H1 (cell line): ENCODE data around the gene RIMS3. TPM values are rescaled to one million over a fixed set of nuclear protein-coding genes. Genes with fewer than 3 reads are reported as not detected.

Experiments
- CTCF ChIA-PET: fragments of 300-600 bp; sonication (Branson Sonifier 250); formaldehyde crosslinking; loops from one replicate; lab custom pipeline; 2021; ENCODE audit not compliant: partially characterized antibody; lab: Charles Lee
- POLR2A ChIA-PET: fragments of 300-600 bp; sonication (Branson Sonifier 250); formaldehyde crosslinking; loops from one replicate; lab custom pipeline; 2021; ENCODE audit warnings: inconsistent platforms; ENCODE audit not compliant: partially characterized antibody; lab: Charles Lee
- DNase-seq, 2 experiments: peaks; one replicate each; pipeline versions ENCODE4 v3.0.0 to v3.0.0-alpha.2; 2010 to 2022; ENCODE audit warnings: low spot score in 2 of 2, low read depth in 1 of 2, mixed read lengths in 1 of 2
- FAIRE-seq: peaks from 2 replicates; lab custom pipeline; 2011; peaks lifted over from hg19 to GRCh38; lab: Jason Lieb, UNC
- H2AFZ ChIP-seq: 2 replicates; pipeline ENCODE4 v1.8.1; 2012; ENCODE audit warnings: low read length, inconsistent platforms
- H2AK5ac ChIP-seq: 2 replicates; pipeline ENCODE4 v1.6.1; 2013; ENCODE audit warnings: low read depth, low read length
- H2BK120ac ChIP-seq: replicated peaks from 2 replicates; pipeline ENCODE3; 2013; ENCODE audit warnings: low read depth, low read length, inconsistent platforms
- H2BK12ac ChIP-seq: 2 replicates; pipeline ENCODE4 v1.6.1; 2013; ENCODE audit warnings: low read depth, low read length
- H2BK15ac ChIP-seq: 2 replicates; pipeline ENCODE4 v1.6.1; 2013; ENCODE audit warnings: low read length
- H2BK20ac ChIP-seq: 2 replicates; pipeline ENCODE4 v1.6.1; 2013; ENCODE audit warnings: low read length
- H2BK5ac ChIP-seq: 2 replicates; pipeline ENCODE4 v1.6.1; 2013; ENCODE audit warnings: low read depth, low read length
- H3K14ac ChIP-seq: 2 replicates; pipeline ENCODE4 v1.6.1; 2013; ENCODE audit warnings: inconsistent platforms; ENCODE audit not compliant: insufficient read length
- H3K18ac ChIP-seq: 2 replicates; pipeline ENCODE4 v1.6.1; 2013; ENCODE audit warnings: low read length; ENCODE audit errors: extremely low read depth
- H3K23ac ChIP-seq: 2 replicates; pipeline ENCODE4 v1.6.1; 2013; ENCODE audit warnings: inconsistent platforms; ENCODE audit not compliant: insufficient read length
- H3K23me2 ChIP-seq: 2 replicates; pipeline ENCODE4 v1.6.1; 2013; ENCODE audit warnings: low read depth, low read length
- H3K27ac ChIP-seq: 2 replicates; pipeline ENCODE4 v1.6.1; 2011; ENCODE audit warnings: low read depth, low read length, inconsistent platforms
- H3K27me3 ChIP-seq, 4 experiments: replicated peaks in 1 of 4; 1 replicate in 1 of 4; 2 replicates in 3 of 4; pipeline versions ENCODE4 v1.6.1 to v1.8.1; 2011 to 2013; ENCODE audit warnings: low read length in 3 of 4, mild to moderate bottlenecking in 3 of 4, inconsistent platforms in 2 of 4, mixed read lengths in 2 of 4, moderate library complexity in 1 of 4; ENCODE audit not compliant: control insufficient read depth in 3 of 4, insufficient read depth in 3 of 4; ENCODE audit errors: extremely low read depth in 1 of 4
- H3K36me3 ChIP-seq, 4 experiments: 2 replicates each; pipeline versions ENCODE4 v1.6.1 to v1.8.1; 2011 to 2013; ENCODE audit warnings: mild to moderate bottlenecking in 4 of 4, low read length in 3 of 4, moderate library complexity in 2 of 4, control low read depth in 1 of 4, inconsistent platforms in 1 of 4; ENCODE audit not compliant: insufficient read depth in 4 of 4, control insufficient read depth in 2 of 4
- H3K4ac ChIP-seq: replicated peaks from 2 replicates; pipeline ENCODE3; 2013; ENCODE audit warnings: low read length, low read depth, mixed read lengths, inconsistent platforms; ENCODE audit not compliant: insufficient read length
- H3K4me1 ChIP-seq, 4 experiments: replicated peaks in 1 of 4; 1 replicate in 1 of 4; 2 replicates in 3 of 4; pipeline versions ENCODE4 v1.6.1 to v1.8.1; 2011 to 2013; ENCODE audit warnings: low read length in 3 of 4, inconsistent platforms in 2 of 4, mixed read lengths in 1 of 4; ENCODE audit not compliant: insufficient read depth in 4 of 4, control insufficient read depth in 3 of 4
- H3K4me2 ChIP-seq, 2 experiments: 2 replicates each; pipeline versions ENCODE4 v1.6.1 to v1.8.1; 2011 to 2013; ENCODE audit warnings: low read depth in 2 of 2, low read length in 2 of 2, control low read depth in 1 of 2, inconsistent platforms in 1 of 2, mild to moderate bottlenecking in 1 of 2; ENCODE audit not compliant: insufficient read depth in 1 of 2
- H3K4me3 ChIP-seq, 4 experiments: fragments of 200-600, 300-600 bp in 1 of 4; sonication (generic), shearing (Covaris generic), sonication (Bioruptor Twin) in 1 of 4; 2 replicates each; pipeline versions ENCODE4 v1.5.1 to v1.8.1; 2011 to 2016; ENCODE audit warnings: low read length in 4 of 4, low read depth in 3 of 4, control low read depth in 2 of 4, inconsistent platforms in 2 of 4, mild to moderate bottlenecking in 2 of 4, mixed read lengths in 1 of 4, moderate library complexity in 1 of 4; ENCODE audit not compliant: insufficient read depth in 2 of 4; ENCODE audit errors: extremely low read depth in 1 of 4
- H3K56ac ChIP-seq: replicated peaks from 2 replicates; pipeline ENCODE3; 2013; ENCODE audit warnings: low read depth, mild to moderate bottlenecking, mixed read lengths, low read length, inconsistent platforms; ENCODE audit not compliant: insufficient read length
- H3K79me1 ChIP-seq: 2 replicates; pipeline ENCODE4 v1.6.1; 2013; ENCODE audit warnings: low read depth, low read length, control low read depth
- H3K79me2 ChIP-seq, 2 experiments: 2 replicates each; pipeline versions ENCODE4 v1.6.1 to v1.8.1; 2012 to 2013; ENCODE audit warnings: low read length in 2 of 2, mild to moderate bottlenecking in 2 of 2, inconsistent platforms in 1 of 2; ENCODE audit not compliant: insufficient read depth in 2 of 2, control insufficient read depth in 1 of 2
- H3K9ac ChIP-seq, 4 experiments: replicated peaks in 1 of 4; 1 replicate in 1 of 4; 2 replicates in 3 of 4; pipeline versions ENCODE4 v1.6.1 to v1.8.1; 2011 to 2013; ENCODE audit warnings: low read depth in 3 of 4, low read length in 3 of 4, control low read depth in 2 of 4, mild to moderate bottlenecking in 2 of 4, moderate library complexity in 2 of 4, inconsistent platforms in 1 of 4; ENCODE audit errors: extremely low read depth in 1 of 4
- H3K9me3 ChIP-seq, 2 experiments: 2 replicates each; pipeline versions ENCODE4 v1.6.1 to v1.8.1; 2012 to 2013; ENCODE audit warnings: mild to moderate bottlenecking in 2 of 2, moderate library complexity in 2 of 2, control low read depth in 1 of 2, inconsistent platforms in 1 of 2, low read depth in 1 of 2, low read length in 1 of 2, mixed read lengths in 1 of 2; ENCODE audit not compliant: insufficient read depth in 2 of 2
- H4K20me1 ChIP-seq, 2 experiments: replicated peaks in 1 of 2; 2 replicates each; pipeline versions ENCODE3 to v1.8.1; 2011 to 2013; ENCODE audit warnings: inconsistent platforms in 2 of 2, low read length in 2 of 2, mild to moderate bottlenecking in 1 of 2; ENCODE audit not compliant: insufficient read depth in 2 of 2, control insufficient read depth in 1 of 2
- H4K5ac ChIP-seq: 2 replicates; pipeline ENCODE4 v1.6.1; 2013; ENCODE audit warnings: low read length, low read depth, mixed read lengths, inconsistent platforms; ENCODE audit not compliant: insufficient read length
- H4K8ac ChIP-seq: 2 replicates; pipeline ENCODE4 v1.8.0; 2013; ENCODE audit warnings: mild to moderate bottlenecking, moderate library complexity, low read length, inconsistent platforms; ENCODE audit not compliant: insufficient read depth; ENCODE audit errors: extremely low read depth
- H4K91ac ChIP-seq: replicated peaks from 2 replicates; pipeline ENCODE3; 2013; ENCODE audit warnings: low read length, mixed read lengths, inconsistent platforms; ENCODE audit not compliant: insufficient read length
- ATF2 ChIP-seq: IDR thresholded peaks from 2 replicates; pipeline ENCODE4 v1.6.1; 2012; ENCODE audit warnings: low read length, inconsistent platforms
- BCL11A ChIP-seq, 2 experiments: IDR thresholded peaks; one replicate each; pipeline ENCODE4 v1.6.1; 2011; ENCODE audit warnings: low read depth in 2 of 2, low read length in 2 of 2, mild to moderate bottlenecking in 2 of 2
- CBX5 ChIP-seq: fragments of 300-800, 300-1000 bp; sonication (generic); IDR thresholded peaks from 2 replicates; pipeline ENCODE4 v1.7.1; 2016; ENCODE audit warnings: antibody characterized with exemption, low read length, low read depth
- CBX8 ChIP-seq: fragments of 300-800, 300-1000 bp; sonication (generic); IDR thresholded peaks from 2 replicates; pipeline ENCODE4 v1.7.1; 2016; ENCODE audit warnings: low read depth, low read length, borderline replicate concordance
- EGR1 ChIP-seq: IDR thresholded peaks from 2 replicates; pipeline ENCODE4 v1.6.1; 2011; ENCODE audit warnings: low read depth, low read length, borderline replicate concordance
- EZH2 ChIP-seq: fragments of 200-600 bp; sonication (generic); IDR thresholded peaks from 2 replicates; pipeline ENCODE4 v1.7.1; 2012; ENCODE audit warnings: low read depth, mild to moderate bottlenecking, moderate library complexity, low read length, inconsistent platforms; ENCODE audit not compliant: severe bottlenecking
- FOSL1 ChIP-seq: IDR thresholded peaks from 2 replicates; pipeline ENCODE4 v1.6.1; 2011; ENCODE audit warnings: mild to moderate bottlenecking, low read depth, low read length, moderate library complexity; ENCODE audit not compliant: insufficient read depth
- GTF2F1 ChIP-seq: IDR thresholded peaks from 2 replicates; pipeline ENCODE4 v1.6.1; 2012; ENCODE audit warnings: low read depth, low read length, improper control_type of control experiment, borderline replicate concordance
- HDAC6 ChIP-seq: IDR thresholded peaks from one replicate; pipeline ENCODE4 v1.7.1; 2012; ENCODE audit warnings: low read depth, mild to moderate bottlenecking, inconsistent platforms, low read length, moderate library complexity
- JUND ChIP-seq: IDR thresholded peaks from 2 replicates; pipeline ENCODE4 v1.6.1; 2011; ENCODE audit warnings: mild to moderate bottlenecking, improper control_type of control experiment, low read length
- MAFK ChIP-seq: IDR thresholded peaks from 2 replicates; pipeline ENCODE4 v1.6.1; 2012; ENCODE audit warnings: low read depth, mild to moderate bottlenecking, improper control_type of control experiment, low read length
- SRF ChIP-seq: IDR thresholded peaks from 2 replicates; pipeline ENCODE4 v1.6.1; 2011; ENCODE audit warnings: mild to moderate bottlenecking, low read depth, low read length, moderate library complexity
- TCF12 ChIP-seq: IDR thresholded peaks from 2 replicates; pipeline ENCODE4 v1.6.1; 2011; ENCODE audit warnings: low read depth, mild to moderate bottlenecking, low read length
- polyA plus RNA-seq, 7 experiments: library from polyadenylated mRNA; depleted of rRNA in 3 of 7; stranded (reverse) in 5 of 7; unstranded in 2 of 7; fragments of >200 nt in 5 of 7; fragments of 200-250 nt in 2 of 7; gene quantifications; 1 replicate in 5 of 7; 2 replicates in 1 of 7; 4 replicates in 1 of 7; pipeline versions ENCODE4 v1.2.1 to v1.2.3, GENCODE V29; 2011 to 2013; ENCODE audit warnings: missing spikeins in 2 of 7, mixed read lengths in 2 of 7
- total RNA-seq: library from RNA; stranded (reverse); fragmentation: NEBNext Ultra II Directional; extraction: Animal tissue kit (Norgen Biotek cat#: 25700); gene quantifications from 2 replicates; pipeline ENCODE4 v1.2.1, GENCODE V29; 2021
- TF ChIP-seq, protein P1 (sequence below): IDR thresholded peaks from 2 replicates; pipeline ENCODE4 v1.6.1; 2012; ENCODE audit warnings: inconsistent platforms

RIMS3 gene
- total and polyA plus RNA-seq, 2 of the 8 experiments (the other 6 are each of a cell fraction or from before 2014, with no cell fraction given), result 13.3 to 20.6 TPM

DNA sequence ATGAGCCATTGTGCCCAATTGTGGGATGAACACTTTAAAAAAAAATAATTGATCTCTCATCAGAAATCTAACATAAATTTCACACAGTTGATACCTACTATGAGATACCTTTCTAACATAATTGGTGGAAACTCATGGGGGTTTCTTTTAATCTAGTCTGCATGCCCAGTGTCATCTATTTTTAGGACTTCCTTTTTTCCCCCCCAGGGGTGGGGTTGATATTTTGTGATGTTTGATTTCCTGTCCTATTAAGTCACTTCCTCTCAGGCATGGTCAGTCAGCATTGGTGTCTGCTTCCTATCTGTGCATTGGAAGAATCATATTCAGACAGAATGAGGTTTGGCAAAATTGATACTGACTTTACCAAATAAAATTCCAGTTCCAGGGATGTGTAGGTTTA, 47.5 kb upstream of the RIMS3 start:
- Histone ChIP-seq H3K23me2 (peaks cover 2% of the 10 kb centered on the region), H2BK12ac (no peak overlapping the region), H4K8ac (no peak overlapping the region), H4K20me1 (no peaks in the 10 kb centered on the region), H4K5ac (no peak overlapping the region), H3K14ac (no peak overlapping the region), H3K79me1 (0 out of 2 replicates have a peak, but pooled peaks cover 3% of the 10 kb centered on the region), H3K56ac (no peak overlapping the region), H3K36me3 (peaks cover 0 to 8% (median 0%) of the 10 kb centered on the region in 4 experiments; a peak in 3 of 8 replicates), H2BK120ac (no peak overlapping the region), H3K18ac (no peak overlapping the region), H2BK15ac (no peak overlapping the region), H2BK20ac (no peak overlapping the region), H3K4me1 (peaks cover 0 to 7% (median 4%) of the 10 kb centered on the region in 4 experiments; a peak in 3 of 7 replicates), H3K79me2 (peaks cover 8 to 88% of the 10 kb centered on the region in 2 experiments; a peak in 3 of 4 replicates), H3K4me2 (no peak overlapping the region), H2AFZ (no peak overlapping the region), H3K4me3 (no peak overlapping the region), H2BK5ac (no peak overlapping the region), H3K23ac (no peak overlapping the region), H4K91ac (no peak overlapping the region), H3K9ac (no peak overlapping the region), H3K4ac (no peak overlapping the region), H3K9me3 (no peaks in the 10 kb centered on the region), H2AK5ac (no peak overlapping the region), H3K27me3 (no peaks in the 10 kb centered on the region), H3K27ac (no peak overlapping the region)
- ChIA-PET POLR2A (interaction anchor here (1.3 to 17.0 kb wide), 3 partner anchors 9 to 21 kb away, joined by 5 to 293 read pairs (median 6); partner anchors contain the start of gene NFYC), CTCF (no interaction called here)
- no peak for FAIRE-seq
- no peak for DNase-seq
- TF ChIP-seq TCF12 (no peak), CBX5 (no peak), JUND (no peak), ATF2 (no peak), MAFK (no peak), BCL11A (IDR thresholded peaks at IDR 0.05; ENCODE audit: low read depth in 2 of 2, low read length in 2 of 2) (no peak), EGR1 (no peak), HDAC6 (no peak), FOSL1 (no peak), GTF2F1 (no peak), CBX8 (no peak), EZH2 (no peak), SRF (no peak)
- TF ChIP-seq, protein P1, sequence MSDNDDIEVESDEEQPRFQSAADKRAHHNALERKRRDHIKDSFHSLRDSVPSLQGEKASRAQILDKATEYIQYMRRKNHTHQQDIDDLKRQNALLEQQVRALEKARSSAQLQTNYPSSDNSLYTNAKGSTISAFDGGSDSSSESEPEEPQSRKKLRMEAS, result no peak
